ENCODE data around the gene TMEM132D.
A peak's percentile ranks its signal among the peaks of the same experiment; 100 is the strongest.

Gene TMEM132D

GRCh38 chr12:129459886-129460285 lies 443.9 kb downstream of the TMEM132D start:
- no peak for DNase-seq (ENCODE audit: low read depth, low spot score)

GRCh38 chr12:129446696-129447095 lies 457.1 kb downstream of the TMEM132D start:
- no peak for DNase-seq (ENCODE audit: low read depth, low spot score)

- no peak for DNase-seq (ENCODE audit: low read depth, low spot score)
Observed at GRCh38 chr12:129440278-129440677, 463.5 kb downstream of the TMEM132D start.

DNA sequence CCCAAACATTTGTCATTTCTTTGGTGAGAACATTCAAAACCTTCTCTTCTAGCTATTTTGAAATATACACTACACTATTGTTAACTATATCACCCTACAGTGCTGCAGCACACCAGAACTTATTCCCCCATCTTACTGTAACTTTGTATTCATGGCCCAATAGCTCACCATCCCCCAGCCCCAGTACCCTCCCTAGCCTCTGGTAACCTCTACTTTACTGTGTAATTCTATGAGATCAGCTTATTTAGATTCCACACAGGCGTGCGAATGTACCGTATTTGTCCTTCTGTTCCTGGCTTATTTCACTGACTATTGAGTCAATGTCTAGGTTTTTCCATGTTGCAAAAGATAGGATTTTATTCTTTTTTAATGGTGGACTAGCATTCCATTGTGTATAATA lies 469.0 kb downstream of the TMEM132D start:
- DNase-seq (ENCODE audit: low read depth, low spot score) = no peak

DNA sequence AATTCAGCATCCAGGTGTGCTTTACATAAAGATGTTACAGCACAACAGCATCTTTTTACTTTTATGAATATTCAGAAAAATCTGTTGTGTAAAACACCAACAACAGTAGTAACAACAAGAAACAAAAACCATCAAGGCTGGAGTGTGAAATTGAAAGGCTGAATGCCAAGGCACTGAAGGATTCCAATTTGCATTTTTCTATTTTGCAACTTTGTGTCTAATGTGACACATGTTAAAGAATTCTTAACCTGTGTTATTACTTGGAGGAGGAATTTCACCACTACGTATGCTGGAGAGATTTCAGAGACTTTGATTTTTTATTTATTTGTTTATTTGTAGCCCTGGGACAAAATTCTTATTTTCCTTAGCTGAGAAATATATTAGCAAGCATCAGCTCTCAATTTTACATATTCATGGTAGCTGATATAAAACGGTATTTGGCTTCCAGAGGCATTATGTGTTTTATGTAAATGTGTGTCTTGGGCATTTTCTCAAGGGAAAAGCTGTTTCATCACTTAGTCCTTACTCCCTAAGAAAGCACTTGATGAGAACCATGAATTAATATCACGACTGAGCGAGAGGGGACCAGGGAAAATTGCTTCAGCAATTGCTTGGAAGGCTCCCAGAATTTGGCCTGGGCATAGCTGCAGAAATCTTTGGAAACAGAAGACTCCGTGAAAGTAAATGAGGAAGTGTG lies 475.4 kb downstream of the TMEM132D start:
- no peak for DNase-seq (ENCODE audit: low read depth, low spot score)

- no peak for DNase-seq (ENCODE audit: low read depth, low spot score)
Observed at GRCh38 chr12:129423041-129423580, 480.7 kb downstream of the TMEM132D start.

- no peak for DNase-seq (ENCODE audit: low read depth, low spot score)
Observed at GRCh38 chr12:129413295-129413694, 490.5 kb downstream of the TMEM132D start.

GRCh38 chr12:129409281-129409680 lies 494.5 kb downstream of the TMEM132D start:
- no peak for DNase-seq (ENCODE audit: low read depth, low spot score)

- no peak for DNase-seq (ENCODE audit: low read depth, low spot score)
Observed at GRCh38 chr12:129404556-129404955, 499.3 kb downstream of the TMEM132D start.

DNA sequence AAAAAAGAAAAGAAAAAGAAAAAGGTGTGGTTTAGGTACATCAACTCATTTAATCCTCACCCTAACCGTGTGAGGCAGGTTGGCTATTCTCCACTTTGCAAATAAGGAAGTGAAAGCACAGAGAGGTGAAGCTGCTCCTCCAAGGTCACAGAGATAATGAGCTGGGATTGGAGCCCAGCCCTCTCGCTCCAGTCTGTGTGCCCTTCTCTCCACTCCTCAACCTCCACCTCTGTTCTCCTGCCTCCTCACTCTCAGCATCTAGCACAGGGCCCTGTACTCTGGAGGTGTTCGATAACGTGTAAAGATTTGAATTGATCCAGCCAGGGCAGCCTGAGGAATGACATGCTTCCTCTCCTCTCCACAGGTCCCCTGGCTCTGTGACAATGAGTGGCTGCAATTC lies 502.3 kb downstream of the TMEM132D start:
- DNase-seq (ENCODE audit: low read depth, low spot score) = no peak

- DNase-seq (ENCODE audit: low read depth, low spot score) = no peak
Observed at GRCh38 chr12:129394177-129394825, 509.5 kb downstream of the TMEM132D start.

DNA sequence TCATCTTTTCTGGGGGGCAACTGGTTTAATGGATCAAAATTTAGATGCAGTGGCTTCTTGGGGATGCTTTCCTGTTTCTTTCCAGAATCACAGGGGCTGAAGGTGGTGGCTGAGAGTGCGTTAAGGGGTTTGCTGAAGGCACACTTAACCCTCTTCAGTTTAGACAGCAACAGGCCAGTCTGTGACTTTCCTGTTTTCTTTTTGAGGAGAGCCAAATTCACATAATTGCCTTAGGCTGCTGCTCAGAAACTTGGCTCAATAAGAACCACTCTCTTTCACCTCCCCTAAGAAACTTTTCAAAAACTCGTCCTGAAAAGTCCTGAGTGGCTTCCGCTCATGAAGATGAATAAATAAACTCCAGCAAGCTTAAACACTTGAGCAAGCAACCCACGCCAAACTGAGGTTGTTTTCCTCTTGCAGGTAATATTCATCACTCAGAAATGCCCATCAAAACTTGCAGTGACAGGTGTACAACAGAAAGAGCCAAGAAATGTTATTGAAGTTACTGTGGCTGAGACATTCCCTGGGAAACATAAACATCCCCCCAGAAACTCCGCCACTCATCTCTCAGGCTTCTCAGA lies 510.4 kb downstream of the TMEM132D start:
- DNase-seq (ENCODE audit: low read depth, low spot score) = peak; percentile 3

GRCh38 chr12:129385637-129385990 lies 518.2 kb downstream of the TMEM132D start:
- DNase-seq (ENCODE audit: low read depth, low spot score) = no peak

- no peak for DNase-seq (ENCODE audit: low read depth, low spot score)
Observed at GRCh38 chr12:129383956-129384355, 519.9 kb downstream of the TMEM132D start.

GRCh38 chr12:129381715-129382114 lies 522.1 kb downstream of the TMEM132D start:
- no peak for DNase-seq (ENCODE audit: low read depth, low spot score)

GRCh38 chr12:129379076-129379804 lies 524.6 kb downstream of the TMEM132D start:
- DNase-seq (ENCODE audit: low read depth, low spot score) = no peak

- DNase-seq (ENCODE audit: low read depth, low spot score) = no peak
Observed at GRCh38 chr12:129378496-129378895, 525.3 kb downstream of the TMEM132D start.

GRCh38 chr12:129373746-129374145 lies 530.1 kb downstream of the TMEM132D start:
- DNase-seq (ENCODE audit: low read depth, low spot score) = no peak

- DNase-seq (ENCODE audit: low read depth, low spot score) = no peak
Observed at GRCh38 chr12:129372876-129373275, 530.9 kb downstream of the TMEM132D start.

DNA sequence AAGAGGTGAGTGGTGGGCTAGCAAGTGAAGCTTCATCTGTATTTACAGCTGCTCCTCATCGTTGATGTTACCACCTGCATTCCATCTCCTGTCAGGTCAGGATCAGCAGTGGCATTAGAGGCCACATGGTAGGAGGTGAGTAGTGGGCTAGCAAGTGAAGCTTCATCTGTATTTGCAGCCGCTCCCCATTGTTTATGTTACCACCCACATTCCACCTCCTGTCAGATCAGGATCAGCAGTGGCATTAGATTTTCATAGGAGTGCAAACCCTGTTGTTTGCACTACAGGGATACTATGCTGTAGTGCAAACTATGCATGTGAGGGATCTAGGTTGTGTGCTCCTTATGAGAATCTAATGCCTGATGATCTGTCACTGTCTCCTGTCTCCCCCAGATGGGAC lies 531.5 kb downstream of the TMEM132D start:
- DNase-seq (ENCODE audit: low read depth, low spot score) = no peak

DNA sequence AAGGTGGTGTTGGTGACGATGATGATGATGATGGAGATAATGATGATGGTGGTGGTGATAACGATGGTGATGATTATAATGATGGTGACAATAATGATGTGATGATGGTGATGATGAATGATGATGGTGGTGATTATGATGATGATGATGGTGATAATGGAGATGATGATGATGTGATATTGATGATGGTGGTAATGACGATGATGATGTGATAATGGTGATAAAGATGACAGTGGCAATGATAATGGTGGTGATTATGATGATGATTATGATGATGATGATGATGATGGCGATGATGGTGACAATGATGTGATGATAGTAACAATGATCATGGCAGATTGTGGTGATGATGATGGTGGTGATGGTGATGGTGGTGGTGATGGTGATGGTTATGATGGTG lies 532.6 kb downstream of the TMEM132D start:
- no peak for DNase-seq (ENCODE audit: low read depth, low spot score)

GRCh38 chr12:129366656-129367055 lies 537.2 kb downstream of the TMEM132D start:
- DNase-seq (ENCODE audit: low read depth, low spot score) = no peak

Measured in ELF-1 (cell line).